HepG2 (cell line): ENCODE measurements around the gene TTLL13.
"Not testable (repeated sequence)": the region's sequence is repeated elsewhere in the genome, so short reads cannot be mapped to it uniquely, and the experiment has no call there.

Source experiments
- FOXP1 ChIP-seq, 2 experiments: fragments of 450-650 bp in 1 of 2; IDR thresholded peaks; 2 replicates each; pipeline ENCODE4 v1.6.1; 2017 to 2018; ENCODE audit warnings: antibody characterized with exemption in 1 of 2
- PPARG ChIP-seq: conservative IDR thresholded peaks from 2 replicates; pipeline ENCODE4 v1.6.1; 2016; ENCODE audit warnings: missing biosample characterization, missing genetic modification reagents
- ZFP36L1 ChIP-seq: sonication (generic); formaldehyde crosslinking; IDR thresholded peaks from 2 replicates; pipeline ENCODE4 v1.8.0; 2022; ENCODE audit warnings: mild to moderate bottlenecking, missing genetic modification reagents, moderate library complexity
- ZNF235 ChIP-seq: sonication (generic); formaldehyde crosslinking; IDR thresholded peaks from 2 replicates; pipeline ENCODE4 v1.8.1; 2023; ENCODE audit warnings: mild to moderate bottlenecking, missing genetic modification reagents, borderline replicate concordance
- ZSCAN30 ChIP-seq: sonication (generic); formaldehyde crosslinking; IDR thresholded peaks from 2 replicates; pipeline ENCODE4 v1.5.0; 2020; ENCODE audit warnings: mild to moderate bottlenecking, missing genetic modification reagents
- TF ChIP-seq, protein P1 (sequence below): sonication (generic); formaldehyde crosslinking; IDR thresholded peaks from 2 replicates; pipeline ENCODE4 v1.5.0; 2020; ENCODE audit warnings: mild to moderate bottlenecking, missing genetic modification reagents, moderate library complexity

DNA sequence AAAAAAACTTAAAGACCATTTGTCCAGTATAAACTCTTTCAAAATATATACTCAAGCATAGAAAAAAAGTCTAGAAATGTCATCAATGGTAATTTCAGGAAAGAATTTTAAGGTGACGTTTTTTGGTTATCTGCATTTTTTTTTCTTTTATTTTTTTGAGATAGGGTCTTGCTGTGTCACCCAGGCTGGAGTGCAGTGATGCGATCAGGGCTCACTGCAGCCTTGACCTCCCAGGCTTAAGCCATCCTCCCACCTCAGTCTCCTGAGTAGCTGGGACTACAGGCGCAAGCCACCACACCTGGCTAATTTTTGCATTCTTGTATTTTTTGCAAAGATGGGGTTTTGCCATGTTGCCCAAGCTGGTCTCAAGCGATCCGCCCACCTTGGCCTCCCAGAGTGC lies 31.4 kb downstream of the TTLL13 start:
- TF ChIP-seq ZFP36L1 (CRISPR knock-in tag); FOXP1 (IDR thresholded peaks at IDR 0.05); FOXP1 (CRISPR knock-in tag; IDR thresholded peaks at IDR 0.05); PPARG; ZSCAN30 (CRISPR knock-in tag); ZNF235 (CRISPR knock-in tag): not testable (repeated sequence)
- TF ChIP-seq, protein P1, sequence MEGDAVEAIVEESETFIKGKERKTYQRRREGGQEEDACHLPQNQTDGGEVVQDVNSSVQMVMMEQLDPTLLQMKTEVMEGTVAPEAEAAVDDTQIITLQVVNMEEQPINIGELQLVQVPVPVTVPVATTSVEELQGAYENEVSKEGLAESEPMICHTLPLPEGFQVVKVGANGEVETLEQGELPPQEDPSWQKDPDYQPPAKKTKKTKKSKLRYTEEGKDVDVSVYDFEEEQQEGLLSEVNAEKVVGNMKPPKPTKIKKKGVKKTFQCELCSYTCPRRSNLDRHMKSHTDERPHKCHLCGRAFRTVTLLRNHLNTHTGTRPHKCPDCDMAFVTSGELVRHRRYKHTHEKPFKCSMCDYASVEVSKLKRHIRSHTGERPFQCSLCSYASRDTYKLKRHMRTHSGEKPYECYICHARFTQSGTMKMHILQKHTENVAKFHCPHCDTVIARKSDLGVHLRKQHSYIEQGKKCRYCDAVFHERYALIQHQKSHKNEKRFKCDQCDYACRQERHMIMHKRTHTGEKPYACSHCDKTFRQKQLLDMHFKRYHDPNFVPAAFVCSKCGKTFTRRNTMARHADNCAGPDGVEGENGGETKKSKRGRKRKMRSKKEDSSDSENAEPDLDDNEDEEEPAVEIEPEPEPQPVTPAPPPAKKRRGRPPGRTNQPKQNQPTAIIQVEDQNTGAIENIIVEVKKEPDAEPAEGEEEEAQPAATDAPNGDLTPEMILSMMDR (CRISPR knock-in tag) = not testable (repeated sequence)
